Natural killer cell (primary cell): Measurements from ENCODE around the gene ATP2B1. TPM values are rescaled to one million over a fixed set of nuclear protein-coding genes. Genes with fewer than 3 reads are reported as not detected.

Experiments
- ATAC-seq, 3 donors: fragments of 150-1000 bp in 2 of 3; fragments of 200-7000 bp in 1 of 3; cut with Tn5 transposase; 1 replicate in 1 of 3; 2 replicates in 2 of 3; pipeline ENCODE4 v1.10.0; 2021; ENCODE audit warnings: mild to moderate bottlenecking in 2 of 3, moderate library complexity in 2 of 3
- DNase-seq, 2 donors: peaks; one replicate each; pipeline versions ENCODE4 v3.0.0 to v3.0.0-alpha.2; 2013 to 2021; ENCODE audit warnings: mixed read lengths in 1 of 2
- H3K27ac ChIP-seq: one replicate; pipeline ENCODE4 v1.5.1; 2013; ENCODE audit warnings: mild to moderate bottlenecking, low read length
- H3K27me3 ChIP-seq: one replicate; pipeline ENCODE4 v1.6.1; 2013; ENCODE audit warnings: low read length; ENCODE audit not compliant: control insufficient read depth, insufficient read depth
- H3K36me3 ChIP-seq: one replicate; pipeline ENCODE4 v1.6.1; 2013; ENCODE audit warnings: low read length; ENCODE audit not compliant: control insufficient read depth, insufficient read depth
- H3K4me1 ChIP-seq: one replicate; pipeline ENCODE4 v1.6.1; 2013; ENCODE audit warnings: low read length; ENCODE audit not compliant: control insufficient read depth, insufficient read depth
- H3K4me3 ChIP-seq: one replicate; pipeline ENCODE4 v1.5.1; 2013; ENCODE audit warnings: low read length
- H3K9me3 ChIP-seq: one replicate; pipeline ENCODE4 v1.6.1; 2013; ENCODE audit warnings: low read length; ENCODE audit not compliant: control insufficient read depth, insufficient read depth
- H3K27ac Mint-ChIP-seq, 2 donors: one replicate each; pipeline ENCODE4 v1.8.0; 2022; ENCODE audit warnings: mild to moderate bottlenecking in 2 of 2, mixed read lengths in 2 of 2, moderate library complexity in 1 of 2
- H3K27me3 Mint-ChIP-seq, 2 donors: one replicate each; pipeline ENCODE4 v1.8.0; 2022; ENCODE audit warnings: low read depth in 2 of 2, mixed read lengths in 2 of 2
- H3K36me3 Mint-ChIP-seq: one replicate; pipeline ENCODE4 v1.8.0; 2022; ENCODE audit warnings: mixed read lengths
- H3K4me1 Mint-ChIP-seq, 2 donors: one replicate each; pipeline ENCODE4 v1.8.0; 2022; ENCODE audit warnings: mixed read lengths in 2 of 2
- H3K4me3 Mint-ChIP-seq: one replicate; pipeline ENCODE4 v1.8.0; 2022; ENCODE audit warnings: mild to moderate bottlenecking, moderate library complexity, mixed read lengths
- H3K9me3 Mint-ChIP-seq, 2 donors: one replicate each; pipeline ENCODE4 v1.8.0; 2022; ENCODE audit warnings: mixed read lengths in 2 of 2
- WGBS: methylation state at CpG from one replicate; pipeline ENCODE4 v1.1.7; 2013; ENCODE audit warnings: missing lambda C conversion rate; ENCODE audit not compliant: insufficient coverage; 5-methylcytosine and 5-hydroxymethylcytosine counted together
- intact Hi-C: fragments of 100-400 bp; cut with micrococcal nuclease; formaldehyde crosslinking; loops from one replicate; pipeline ENCODE4 v1.14.2; 2022
- total RNA-seq, 4 donors: library from RNA; stranded (reverse); fragments of 120-200 nt in 1 of 4; gene quantifications; one replicate each; pipeline versions ENCODE4 v1.2.3 to v1.2.4, GENCODE V29; 2013 to 2022
- TF ChIP-seq, protein P1 (sequence below): fragments of 200-600 bp; IDR thresholded peaks from one replicate; pipeline ENCODE4 v1.8.0; 2022; ENCODE audit warnings: antibody characterized with exemption

The ATP2B1 gene
- total RNA-seq, 3 donors from 2014 or later (not counting 1 experiment from before 2014, with no cell fraction given) = 87.8 to 97.6 (median 97.3) TPM

DNA sequence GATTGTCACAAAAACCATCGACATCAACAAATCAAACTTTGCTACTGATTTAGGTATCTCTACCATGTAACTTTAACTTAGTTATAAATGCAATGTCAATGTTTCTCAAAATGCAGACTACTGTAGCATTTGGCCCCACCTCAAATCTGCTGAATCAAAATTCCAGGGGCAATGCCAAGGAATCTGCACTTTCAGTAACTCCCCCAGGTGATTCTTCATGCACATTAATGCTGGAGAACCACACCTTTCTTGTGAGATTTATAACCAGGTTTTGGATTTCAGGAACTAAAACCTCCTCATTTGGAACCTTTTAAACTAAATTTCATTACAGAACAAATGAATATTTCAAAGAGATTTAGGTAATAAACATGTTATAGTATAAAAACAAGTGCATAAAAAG, 4.9 kb downstream of the ATP2B1 start:
- H3K36me3 Mint-ChIP-seq = no peaks in the 10 kb centered on the region
- ATAC-seq = no peak
- no peaks in the 10 kb centered on the region for H3K9me3 ChIP-seq
- H3K4me1 Mint-ChIP-seq = peaks cover 65 to 75% of the 10 kb centered on the region in 2 donors
- WGBS = 100% methylated on average over 1 of the region's 1 CpG
- H3K4me3 Mint-ChIP-seq = no peak overlapping the region
- H3K4me3 ChIP-seq = no peak overlapping the region
- TF ChIP-seq, protein P1, sequence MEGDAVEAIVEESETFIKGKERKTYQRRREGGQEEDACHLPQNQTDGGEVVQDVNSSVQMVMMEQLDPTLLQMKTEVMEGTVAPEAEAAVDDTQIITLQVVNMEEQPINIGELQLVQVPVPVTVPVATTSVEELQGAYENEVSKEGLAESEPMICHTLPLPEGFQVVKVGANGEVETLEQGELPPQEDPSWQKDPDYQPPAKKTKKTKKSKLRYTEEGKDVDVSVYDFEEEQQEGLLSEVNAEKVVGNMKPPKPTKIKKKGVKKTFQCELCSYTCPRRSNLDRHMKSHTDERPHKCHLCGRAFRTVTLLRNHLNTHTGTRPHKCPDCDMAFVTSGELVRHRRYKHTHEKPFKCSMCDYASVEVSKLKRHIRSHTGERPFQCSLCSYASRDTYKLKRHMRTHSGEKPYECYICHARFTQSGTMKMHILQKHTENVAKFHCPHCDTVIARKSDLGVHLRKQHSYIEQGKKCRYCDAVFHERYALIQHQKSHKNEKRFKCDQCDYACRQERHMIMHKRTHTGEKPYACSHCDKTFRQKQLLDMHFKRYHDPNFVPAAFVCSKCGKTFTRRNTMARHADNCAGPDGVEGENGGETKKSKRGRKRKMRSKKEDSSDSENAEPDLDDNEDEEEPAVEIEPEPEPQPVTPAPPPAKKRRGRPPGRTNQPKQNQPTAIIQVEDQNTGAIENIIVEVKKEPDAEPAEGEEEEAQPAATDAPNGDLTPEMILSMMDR = no peak
- H3K9me3 Mint-ChIP-seq = no peaks in the 10 kb centered on the region
- no peak overlapping the region for H3K27ac Mint-ChIP-seq
- no peak for DNase-seq
- no peak overlapping the region for H3K27ac ChIP-seq
- H3K27me3 Mint-ChIP-seq = no peaks in the 10 kb centered on the region
- peaks cover 11% of the 10 kb centered on the region for H3K4me1 ChIP-seq
- no peaks in the 10 kb centered on the region for H3K27me3 ChIP-seq
- intact Hi-C loops = no loop called here
- H3K36me3 ChIP-seq = no peaks in the 10 kb centered on the region

DNA sequence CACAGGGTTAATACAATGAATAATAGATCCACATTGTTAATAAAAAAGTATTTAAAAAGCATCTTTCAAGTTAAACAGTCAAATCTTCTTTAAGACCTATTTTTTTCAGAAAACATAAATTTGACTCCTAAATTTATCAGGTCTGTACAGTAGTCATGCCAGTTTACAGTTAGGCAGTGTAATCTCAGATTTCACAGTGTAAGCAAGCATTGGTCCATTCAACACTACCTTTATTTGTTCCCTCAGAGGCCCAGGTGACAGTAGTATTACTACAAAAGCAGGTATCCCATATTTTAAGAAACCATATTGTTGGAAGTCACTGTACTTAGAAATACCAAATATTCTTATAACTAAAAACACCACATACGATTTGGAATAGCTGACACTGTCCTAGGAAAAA, 6.1 kb downstream of the ATP2B1 start:
- TF ChIP-seq, protein P1 = no peak
- Histone ChIP-seq H3K36me3 (no peaks in the 10 kb centered on the region), H3K27ac (no peak overlapping the region), H3K9me3 (no peaks in the 10 kb centered on the region), H3K4me1 (peaks cover 7% of the 10 kb centered on the region), H3K27me3 (no peaks in the 10 kb centered on the region), H3K4me3 (no peak overlapping the region)
- no peaks in the 10 kb centered on the region for H3K9me3 Mint-ChIP-seq
- intact Hi-C loops = no loop called here
- no peak for ATAC-seq
- no peak for DNase-seq
- peaks cover 73 to 83% of the 10 kb centered on the region in 2 donors for H3K4me1 Mint-ChIP-seq
- no peaks in the 10 kb centered on the region for H3K27me3 Mint-ChIP-seq
- H3K36me3 Mint-ChIP-seq = no peaks in the 10 kb centered on the region
- H3K4me3 Mint-ChIP-seq = no peak overlapping the region
- no CpG with 5 or more reads among the region's 1 CpG for WGBS
- H3K27ac Mint-ChIP-seq = no peak overlapping the region

DNA sequence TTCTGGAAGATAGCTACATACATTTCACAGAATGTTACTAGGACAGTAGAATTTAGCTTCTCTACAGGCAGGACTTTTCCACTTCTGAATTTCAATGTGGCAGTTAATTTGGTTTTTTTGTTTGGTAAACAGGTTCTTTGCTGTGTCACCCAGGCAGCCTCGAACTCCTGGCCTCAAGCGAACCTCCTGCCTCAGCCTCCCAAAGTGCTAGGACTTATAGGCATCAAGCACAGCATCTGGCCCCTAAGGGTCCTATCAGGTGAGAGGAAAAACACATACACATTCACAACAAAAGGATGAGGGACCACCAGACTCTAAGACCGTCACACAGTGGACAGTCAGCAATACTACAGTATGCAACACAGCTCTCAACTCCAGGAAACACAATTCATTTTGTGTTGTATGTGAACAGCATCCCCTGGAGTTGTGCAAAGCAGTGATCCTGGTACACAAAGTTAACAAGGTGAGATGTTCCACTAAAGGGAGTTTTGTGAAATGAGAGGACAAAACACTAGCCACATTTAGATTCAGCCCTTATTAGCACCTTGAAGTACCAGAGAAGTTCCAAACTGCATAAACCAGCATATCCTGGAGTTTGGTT, 6.9 kb downstream of the ATP2B1 start:
- Histone ChIP-seq H3K4me3 (no peak overlapping the region), H3K27ac (no peak overlapping the region), H3K36me3 (no peaks in the 10 kb centered on the region), H3K27me3 (no peaks in the 10 kb centered on the region), H3K4me1 (no peaks in the 10 kb centered on the region), H3K9me3 (no peaks in the 10 kb centered on the region)
- ATAC-seq = no peak
- no peak overlapping the region for H3K27ac Mint-ChIP-seq
- intact Hi-C loops = no loop called here
- no peak overlapping the region for H3K4me3 Mint-ChIP-seq
- TF ChIP-seq, protein P1 = no peak
- H3K4me1 Mint-ChIP-seq = peaks cover 73 to 83% of the 10 kb centered on the region in 2 donors
- H3K36me3 Mint-ChIP-seq = no peaks in the 10 kb centered on the region
- DNase-seq = no peak
- no peaks in the 10 kb centered on the region for H3K27me3 Mint-ChIP-seq
- H3K9me3 Mint-ChIP-seq = no peaks in the 10 kb centered on the region
- 100% methylated on average over 2 of the region's 3 CpGs for WGBS
